ENCODE measurements around the gene CNTN4.

Gene CNTN4

GRCh38 chr3:3105815-3106214, 1007.1 kb downstream of the CNTN4 start:
- no peak for DNase-seq (ENCODE audit: low read depth)

- DNase-seq (ENCODE audit: low read depth): no peak
Measured at GRCh38 chr3:3107181-3107580, 1008.5 kb downstream of the CNTN4 start.

Measured in activated T-helper 1 cell treated with Interleukin-2 at 50 U/mL for 16 hours (primary cell).